HG03378 (cell line): ENCODE results near the gene RPL19.

ENCODE experiments used
- ATAC-seq: cut with Tn5 transposase; IDR thresholded peaks from one replicate; pipeline ENCODE4 v1.9.1; 2021; ENCODE audit warnings: mild to moderate bottlenecking, moderate library complexity; ENCODE audit not compliant: unreplicated experiment

Gene RPL19

DNA sequence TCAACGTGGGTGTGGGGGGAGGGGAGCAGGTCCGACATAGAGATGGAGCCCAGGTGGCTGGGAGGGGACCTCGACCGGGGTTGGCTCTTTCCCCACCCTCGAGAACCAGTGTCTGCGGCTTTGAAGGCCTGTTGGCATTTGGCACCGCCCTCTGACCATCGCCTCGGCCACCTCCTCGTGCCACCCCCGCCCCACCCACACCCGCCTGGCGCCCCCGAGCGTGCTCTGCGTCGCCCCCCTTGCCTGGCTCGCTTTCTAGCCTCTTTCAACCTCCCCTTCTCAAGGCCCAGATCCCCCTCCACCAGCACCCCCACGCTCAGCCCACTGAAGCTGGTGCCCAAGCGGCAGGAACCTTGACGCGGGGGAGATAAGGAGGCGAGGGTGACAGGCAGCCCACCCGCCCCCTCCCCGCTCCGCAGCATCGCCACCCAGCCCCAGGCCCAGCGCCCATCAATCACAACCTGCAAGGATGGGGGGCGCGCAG, 3.2 kb upstream of the RPL19 start:
- no peak for ATAC-seq

GRCh38 chr17:39197380-39198185, 2.5 kb upstream of the RPL19 start, which contains the start of gene CACNB1:
TSS of gene CACNB1 (minus strand) at chr17:39197669. CDS start at chr17:39197495, 174 bp downstream.
- ATAC-seq: no peak

- no peak for ATAC-seq
Observed at GRCh38 chr17:39198186-39198566, 1.9 kb upstream of the RPL19 start.

- ATAC-seq: peak; percentile 66
Observed at GRCh38 chr17:39199820-39200069, 338 bp upstream of the RPL19 start.

- no peak for ATAC-seq
Observed at GRCh38 chr17:39200957-39201510, 951 bp downstream of the RPL19 start.

GRCh38 chr17:39204245-39204644, 4.2 kb downstream of the RPL19 start:
- no peak for ATAC-seq

- ATAC-seq: no peak
Observed at GRCh38 chr17:39205112-39205526, 5.0 kb downstream of the RPL19 start.

DNA sequence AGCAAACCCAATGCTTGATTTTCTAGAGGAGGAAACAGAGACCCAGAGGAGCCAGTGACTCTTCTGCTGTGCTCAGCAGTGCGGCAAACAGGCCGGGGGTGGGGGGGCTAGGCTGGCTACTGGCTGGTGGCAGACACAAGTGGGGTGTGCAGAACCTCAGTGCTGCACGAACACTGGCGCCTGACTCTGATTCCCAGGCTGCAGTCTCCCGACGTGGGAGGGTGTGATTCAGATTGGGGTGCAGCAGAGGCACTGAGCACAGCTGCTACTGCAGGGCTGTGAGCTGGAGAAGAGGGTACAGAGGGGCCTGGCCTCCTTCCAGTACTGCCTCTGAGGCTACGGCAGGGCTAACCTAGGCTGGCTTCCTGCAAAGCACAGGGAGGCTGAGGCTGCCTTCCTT, 8.1 kb downstream of the RPL19 start:
- ATAC-seq: no peak

DNA sequence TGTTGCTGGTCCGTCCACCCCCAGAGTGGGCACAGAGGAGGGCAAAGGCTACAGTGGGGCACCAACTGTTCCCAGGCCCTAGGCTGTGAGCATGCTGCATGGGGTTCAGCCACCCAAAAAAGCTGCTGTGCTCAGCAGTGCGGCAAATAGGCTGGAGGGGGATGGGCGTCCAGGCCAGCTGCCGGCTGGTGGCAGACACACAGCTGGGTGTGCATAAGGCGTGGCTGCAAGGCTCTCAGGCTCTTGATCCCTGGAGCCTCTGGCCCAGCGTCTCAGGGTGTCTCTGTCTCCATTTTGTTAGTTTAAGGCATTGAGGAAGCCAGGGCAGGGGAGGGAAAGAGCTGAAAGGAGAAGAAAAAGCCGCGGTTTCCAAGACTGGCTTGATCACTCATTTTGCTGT, 8.8 kb downstream of the RPL19 start:
- ATAC-seq: no peak

- no peak for ATAC-seq
Observed at GRCh38 chr17:39209317-39210092, 9.4 kb downstream of the RPL19 start.

- no peak for ATAC-seq
Observed at GRCh38 chr17:39210093-39210434, 10.0 kb downstream of the RPL19 start.

DNA sequence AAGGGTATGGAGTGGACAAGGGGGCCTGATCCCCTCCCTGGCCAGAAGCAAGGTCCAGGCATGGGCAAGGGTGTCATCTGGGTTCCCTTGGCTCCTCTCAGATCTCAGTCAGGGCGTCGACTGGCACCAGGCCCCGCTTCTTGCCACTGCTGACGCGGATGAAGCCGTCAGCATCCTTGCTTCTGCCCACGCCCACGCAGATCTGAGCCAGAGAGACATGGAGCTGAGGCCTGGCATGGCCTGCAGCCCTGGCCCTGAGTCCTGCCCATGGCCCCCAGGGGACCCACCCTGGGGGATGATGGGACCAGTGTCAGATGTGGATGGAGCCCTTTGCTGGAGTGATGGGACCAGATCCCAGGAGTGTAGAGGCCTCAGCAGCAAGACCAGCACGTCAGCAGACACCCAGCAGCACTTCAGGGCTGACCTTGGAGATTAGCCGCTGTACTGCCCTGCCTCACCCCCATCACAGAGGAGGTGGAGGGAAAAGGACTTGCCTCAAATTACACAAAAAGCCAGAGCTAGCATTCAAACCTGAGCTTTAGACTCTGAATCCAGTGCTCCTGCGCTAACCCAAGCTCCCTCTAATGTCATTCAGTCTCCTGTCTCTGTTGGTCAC, 12.2 kb downstream of the RPL19 start:
- no peak for ATAC-seq

DNA sequence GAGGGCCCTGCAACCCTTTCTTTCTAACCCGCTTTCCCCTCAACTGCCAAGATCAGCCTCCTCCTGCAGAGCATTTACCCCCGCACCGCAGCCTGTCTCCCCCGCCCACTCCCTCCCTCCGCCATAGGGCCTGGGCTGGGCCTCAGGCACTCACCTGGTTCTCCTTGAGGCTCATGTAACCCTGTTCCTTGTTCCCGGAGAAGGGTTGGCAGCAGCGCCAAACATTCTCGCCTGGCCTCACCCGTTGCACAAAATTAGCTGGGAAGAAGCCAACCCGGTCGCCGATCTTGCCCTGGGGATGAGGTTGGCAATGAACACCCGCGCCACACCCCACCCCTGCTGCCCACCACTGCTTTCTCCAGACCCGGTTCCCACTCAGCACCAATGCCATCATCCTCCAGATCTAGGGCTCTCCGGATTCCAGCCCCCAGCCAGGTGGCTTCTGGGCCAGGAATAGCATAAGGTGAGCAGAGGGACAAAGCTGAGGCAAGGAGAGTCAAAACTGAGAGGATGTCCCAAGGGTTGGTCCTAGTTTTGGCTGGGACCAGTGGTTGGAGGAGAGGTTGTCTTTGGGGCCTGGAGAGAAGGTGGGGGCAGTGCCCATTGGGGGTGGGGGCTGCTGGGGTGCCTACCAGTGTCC, 12.9 kb downstream of the RPL19 start:
- ATAC-seq: no peak

DNA sequence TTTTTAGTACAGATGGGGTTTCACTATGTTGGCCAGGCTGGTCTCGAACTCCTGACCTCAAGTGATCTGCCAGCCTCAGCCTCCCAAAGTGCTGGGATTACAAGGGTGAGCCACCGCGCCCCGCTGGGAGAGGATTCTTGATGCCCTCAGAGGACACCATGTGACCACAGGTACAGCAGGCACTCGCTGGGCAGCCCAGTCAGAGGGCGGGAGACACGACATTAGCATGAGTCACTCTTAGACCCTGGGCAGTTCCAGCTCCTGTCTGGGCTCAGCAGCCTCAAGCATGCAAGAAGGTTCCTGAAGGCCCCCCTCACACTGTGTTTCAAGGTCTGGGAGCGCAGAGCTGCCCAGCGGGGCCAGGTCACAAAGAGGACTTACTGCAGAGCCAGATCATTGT, 13.8 kb downstream of the RPL19 start:
- ATAC-seq: no peak

DNA sequence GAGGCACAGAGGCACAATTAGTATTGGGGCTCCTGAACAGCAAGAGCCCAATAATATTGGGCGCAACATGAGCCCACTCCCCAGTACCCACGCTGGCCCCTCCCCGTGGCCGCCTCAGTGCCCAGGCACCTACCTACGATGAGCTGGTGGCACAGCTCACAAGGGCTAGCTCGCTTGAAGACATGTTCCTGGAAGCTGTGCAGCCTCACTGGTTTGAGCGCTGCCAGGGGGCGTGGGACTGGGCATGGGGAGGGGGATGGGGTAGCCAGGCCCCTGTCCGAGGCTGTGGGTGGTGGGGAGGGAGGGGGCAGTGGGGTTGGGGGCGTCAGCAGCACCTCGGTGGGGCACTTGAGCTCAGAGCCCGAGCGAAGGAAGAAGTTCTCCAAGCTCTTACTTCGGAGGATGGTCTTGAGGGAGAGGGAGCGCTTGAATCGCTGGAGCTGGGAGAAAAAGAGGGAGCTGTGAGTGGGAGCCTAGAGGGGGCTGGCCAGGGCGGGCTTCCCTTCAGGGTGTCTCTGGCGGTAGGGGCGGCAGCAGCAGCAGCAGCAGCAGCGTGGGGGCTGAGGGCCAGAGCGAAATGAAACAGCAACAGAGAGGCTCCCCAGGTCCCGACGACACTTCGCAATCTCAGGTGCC, 17.8 kb downstream of the RPL19 start:
- ATAC-seq: no peak

GRCh38 chr17:39218906-39219305, 18.8 kb downstream of the RPL19 start:
- ATAC-seq: no peak

DNA sequence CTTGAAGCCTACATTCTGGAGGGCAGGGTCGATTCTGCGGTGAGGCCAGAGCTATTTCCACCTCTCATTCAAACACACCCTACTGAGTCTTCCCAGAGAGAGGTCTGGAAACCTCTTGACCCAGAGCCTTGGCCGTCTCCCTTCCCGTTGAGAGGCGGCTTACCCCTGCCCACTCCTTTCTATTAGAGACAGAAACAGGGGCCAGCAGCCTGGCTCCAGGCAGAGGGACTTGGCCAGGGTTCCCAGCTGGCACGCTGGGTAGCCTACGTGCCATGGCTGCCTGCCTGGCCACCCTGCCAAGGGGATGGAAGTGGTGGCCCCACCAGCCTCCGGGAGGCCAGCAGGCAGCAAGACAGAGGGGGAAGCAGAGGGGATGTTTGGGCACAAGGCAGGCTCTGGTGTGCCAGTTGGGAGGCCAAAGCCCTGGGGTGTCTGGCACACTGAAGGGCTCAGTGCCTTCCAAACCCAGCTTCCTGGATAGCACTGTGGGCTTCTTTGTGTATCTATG, 19.6 kb downstream of the RPL19 start:
- no peak for ATAC-seq

DNA sequence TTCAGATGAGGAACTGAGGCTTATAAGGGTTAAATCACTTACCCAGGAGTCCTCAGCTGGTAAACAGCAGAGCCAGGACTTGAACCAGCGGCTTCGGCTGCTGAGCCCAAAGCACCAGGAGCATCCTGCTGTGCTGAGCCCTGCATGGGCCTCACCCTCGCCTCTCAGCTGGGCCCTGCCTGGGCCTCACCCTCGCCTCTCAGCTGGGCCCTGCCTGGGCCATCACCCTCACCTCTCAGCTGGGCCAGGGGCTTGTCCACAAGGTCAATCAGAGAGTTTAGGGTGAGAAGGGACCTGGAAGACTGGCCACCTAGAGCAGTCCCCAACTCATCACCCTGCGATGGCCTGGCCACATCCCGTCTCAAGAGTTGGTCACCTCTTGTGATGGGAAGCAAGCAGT, 21.5 kb downstream of the RPL19 start:
- ATAC-seq: no peak

GRCh38 chr17:39222151-39222550, 22.1 kb downstream of the RPL19 start:
- ATAC-seq: no peak
